SJSA1 (cell line): Measurements from ENCODE around the gene CCL13. TPM values are rescaled to one million over a fixed set of nuclear protein-coding genes. Genes with fewer than 3 reads are reported as not detected.

Experiments
- DNase-seq, 2 experiments: peaks; one replicate each; pipeline ENCODE4 v3.0.0-alpha.2; 2015 to 2020; ENCODE audit warnings: low spot score in 2 of 2, low read depth in 1 of 2
- H3K27ac ChIP-seq: fragments of 250-450 bp; sonication (Bioruptor Pico); 2 replicates; pipeline ENCODE4 v1.5.1; 2020; ENCODE audit warnings: mild to moderate bottlenecking, moderate library complexity
- H3K27me3 ChIP-seq: fragments of 250-450 bp; sonication (Bioruptor Pico); replicated peaks from 2 replicates; pipeline ENCODE4 v1.5.1; 2020; ENCODE audit warnings: mild to moderate bottlenecking, moderate library complexity
- H3K36me3 ChIP-seq: fragments of 250-450 bp; sonication (Bioruptor Pico); 2 replicates; pipeline ENCODE4 v1.5.1; 2020; ENCODE audit warnings: mild to moderate bottlenecking
- H3K4me1 ChIP-seq: fragments of 250-450 bp; sonication (Bioruptor Pico); replicated peaks from 2 replicates; pipeline ENCODE4 v1.6.1; 2021; ENCODE audit warnings: mild to moderate bottlenecking
- H3K4me3 ChIP-seq: fragments of 250-450 bp; sonication (Bioruptor Pico); 2 replicates; pipeline ENCODE4 v1.5.1; 2020; ENCODE audit warnings: mild to moderate bottlenecking
- H3K9me3 ChIP-seq: fragments of 250-450 bp; sonication (Bioruptor Pico); replicated peaks from 2 replicates; pipeline ENCODE4 v1.5.1; 2020; ENCODE audit warnings: mild to moderate bottlenecking
- total RNA-seq: library from RNA; depleted of rRNA; stranded (reverse); fragments of >200 nt; shearing (Covaris generic); gene quantifications from 2 replicates; pipeline ENCODE4 v1.2.3, GENCODE V29; 2014

CCL13 gene
- total RNA-seq, 1 experiment from 2014 or later, result not detected

DNA sequence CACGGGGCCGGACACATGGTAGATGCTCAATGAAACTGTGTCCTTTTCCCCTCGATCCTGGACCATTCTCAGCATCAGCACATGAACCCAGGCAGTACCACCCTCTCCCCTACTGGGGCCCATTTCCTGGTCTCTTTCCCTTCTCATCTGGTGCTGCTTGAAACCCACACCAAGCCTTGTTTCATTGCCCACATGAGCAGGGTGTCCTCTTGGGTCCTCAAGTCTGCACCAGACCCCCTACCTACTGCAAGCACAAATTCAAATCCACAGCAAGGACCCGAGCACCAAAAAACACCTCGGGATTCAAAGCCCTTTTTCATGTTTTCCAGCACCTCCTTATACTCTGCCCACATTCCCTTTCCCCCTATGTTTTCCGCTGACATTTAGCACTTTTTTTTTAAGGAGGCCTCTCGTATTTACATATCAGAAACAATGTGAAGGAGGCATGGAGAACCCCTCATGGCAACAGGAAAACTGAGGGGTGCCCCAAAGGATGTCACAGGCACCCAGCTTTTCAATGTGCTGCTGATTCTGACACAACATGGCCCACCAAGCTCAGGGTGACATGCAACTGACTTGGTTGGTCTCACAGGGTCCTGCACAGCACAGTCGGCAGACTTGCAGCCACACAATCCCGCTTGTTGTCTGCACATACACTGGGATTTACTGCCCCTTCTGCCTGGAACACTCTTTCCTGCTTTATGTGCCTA, 11.4 kb downstream of the CCL13 start:
- Histone ChIP-seq H3K27ac (no peak overlapping the region), H3K9me3 (no peaks in the 10 kb centered on the region), H3K36me3 (no peaks in the 10 kb centered on the region)

GRCh38 chr17:34368196-34368945, 12.1 kb downstream of the CCL13 start:
- Histone ChIP-seq H3K27me3 (no peaks in the 10 kb centered on the region), H3K4me1 (no peaks in the 10 kb centered on the region), H3K4me3 (no peak overlapping the region), H3K36me3 (no peaks in the 10 kb centered on the region), H3K27ac (no peak overlapping the region), H3K9me3 (no peaks in the 10 kb centered on the region)
- DNase-seq, result no peak

More for the DNA sequence above, 11.4 kb downstream of the CCL13 start:
- no peaks in the 10 kb centered on the region for H3K4me1 ChIP-seq
- H3K27me3 ChIP-seq, result no peaks in the 10 kb centered on the region
- no peak overlapping the region for H3K4me3 ChIP-seq
- no peak for DNase-seq

DNA sequence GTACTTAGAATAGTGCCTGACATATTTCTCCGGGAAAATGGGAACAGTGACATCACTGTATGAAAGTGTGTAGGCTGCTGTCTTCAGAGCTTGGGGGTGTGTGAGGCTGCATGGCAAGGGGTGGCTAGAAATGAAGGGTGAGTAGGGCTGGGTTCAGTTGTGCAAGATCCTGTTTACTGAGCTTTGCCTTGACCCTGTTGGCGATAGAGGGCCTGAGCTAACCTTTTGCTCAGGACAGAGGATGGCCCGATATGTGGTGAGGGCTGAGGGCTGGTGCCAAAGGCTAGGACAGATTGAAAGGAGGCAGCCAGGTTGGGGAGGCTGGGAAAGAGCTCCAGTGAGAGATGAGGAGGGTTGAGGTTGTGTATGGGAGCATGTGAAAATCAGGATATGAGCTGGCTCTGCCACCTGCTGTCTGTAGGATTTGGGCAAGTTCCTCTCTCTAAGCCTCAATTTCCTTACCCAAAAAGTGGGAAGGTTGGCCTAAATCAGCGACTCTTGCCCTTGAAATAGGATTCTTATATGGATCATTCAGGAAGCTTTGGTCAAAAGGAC, 12.7 kb downstream of the CCL13 start:
- Histone ChIP-seq H3K4me1 (no peaks in the 10 kb centered on the region), H3K9me3 (no peaks in the 10 kb centered on the region), H3K36me3 (no peaks in the 10 kb centered on the region), H3K27me3 (no peaks in the 10 kb centered on the region), H3K4me3 (no peak overlapping the region), H3K27ac (no peak overlapping the region)
- no peak for DNase-seq

DNA sequence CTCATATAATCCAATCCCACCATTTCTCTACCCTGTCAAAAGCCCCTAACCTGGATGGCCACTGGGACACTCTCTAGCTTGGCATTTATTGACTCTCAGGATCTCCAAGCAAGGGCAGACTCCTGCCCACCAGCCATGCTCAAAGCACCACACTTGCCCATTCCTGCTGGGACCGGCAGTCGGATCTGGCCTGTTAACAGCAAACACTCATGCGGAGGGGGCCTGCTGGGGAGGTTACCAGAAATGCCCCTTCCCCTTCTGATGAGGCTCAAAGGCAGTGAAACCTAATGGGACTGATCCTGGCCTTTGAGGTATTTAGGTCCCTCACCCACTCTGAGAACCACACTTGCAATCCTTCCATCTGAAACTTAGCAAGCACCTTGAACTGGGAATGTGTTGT, 13.3 kb downstream of the CCL13 start:
- Histone ChIP-seq H3K27me3 (no peaks in the 10 kb centered on the region), H3K36me3 (no peaks in the 10 kb centered on the region), H3K9me3 (no peaks in the 10 kb centered on the region), H3K4me1 (no peaks in the 10 kb centered on the region), H3K27ac (no peak overlapping the region), H3K4me3 (no peak overlapping the region)
- DNase-seq, result no peak

DNA sequence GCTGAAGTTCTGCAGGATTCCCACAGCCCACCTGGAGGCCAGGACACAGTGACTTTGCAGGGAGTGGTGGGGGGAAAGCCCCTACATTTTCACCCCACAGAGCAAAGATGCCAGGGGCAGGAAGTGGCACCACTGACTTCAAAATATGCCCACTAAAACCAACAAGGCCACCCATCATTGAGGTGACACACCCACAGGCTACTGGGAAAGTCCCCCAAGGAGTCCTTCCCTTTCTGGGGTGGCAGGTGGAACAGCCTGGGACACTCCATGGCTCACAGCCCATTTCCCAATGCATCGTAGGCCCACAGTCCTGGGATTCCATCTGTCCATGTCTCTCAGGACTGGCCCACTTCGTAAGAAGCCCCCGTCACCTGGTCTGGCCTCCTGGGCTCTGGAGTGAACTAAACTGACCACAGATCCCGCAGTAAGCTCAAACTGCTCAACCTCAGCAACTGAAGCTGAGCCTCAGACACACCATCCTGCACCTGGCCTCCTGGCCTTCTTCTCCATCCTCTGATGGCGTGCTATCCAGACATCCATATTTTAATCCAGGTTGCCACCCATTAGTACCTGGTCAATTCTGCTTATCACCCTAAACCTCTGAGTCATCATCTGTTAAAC, 14.2 kb downstream of the CCL13 start:
- DNase-seq, result no peak
- Histone ChIP-seq H3K27ac (no peak overlapping the region), H3K36me3 (no peaks in the 10 kb centered on the region), H3K4me1 (no peaks in the 10 kb centered on the region), H3K27me3 (no peaks in the 10 kb centered on the region), H3K4me3 (no peak overlapping the region), H3K9me3 (no peaks in the 10 kb centered on the region)

GRCh38 chr17:34370997-34371395, 14.7 kb downstream of the CCL13 start:
- H3K27me3 ChIP-seq, result no peaks in the 10 kb centered on the region
- no peak overlapping the region for H3K27ac ChIP-seq
- H3K4me3 ChIP-seq, result no peak overlapping the region
- DNase-seq, result no peak
- H3K4me1 ChIP-seq, result no peaks in the 10 kb centered on the region
- H3K9me3 ChIP-seq, result no peaks in the 10 kb centered on the region
- no peaks in the 10 kb centered on the region for H3K36me3 ChIP-seq

GRCh38 chr17:34371405-34372100, 15.3 kb downstream of the CCL13 start:
- Histone ChIP-seq H3K9me3 (no peaks in the 10 kb centered on the region), H3K4me1 (no peaks in the 10 kb centered on the region), H3K36me3 (no peaks in the 10 kb centered on the region), H3K27me3 (no peaks in the 10 kb centered on the region), H3K4me3 (no peak overlapping the region), H3K27ac (no peak overlapping the region)
- no peak for DNase-seq

GRCh38 chr17:34374457-34374856, 18.2 kb downstream of the CCL13 start:
- Histone ChIP-seq H3K27me3 (no peaks in the 10 kb centered on the region), H3K36me3 (no peaks in the 10 kb centered on the region), H3K27ac (no peak overlapping the region), H3K4me1 (no peaks in the 10 kb centered on the region), H3K9me3 (no peaks in the 10 kb centered on the region), H3K4me3 (no peak overlapping the region)
- no peak for DNase-seq

- Histone ChIP-seq H3K27me3 (no peaks in the 10 kb centered on the region), H3K9me3 (no peaks in the 10 kb centered on the region), H3K4me1 (no peaks in the 10 kb centered on the region), H3K4me3 (no peak overlapping the region), H3K27ac (no peak overlapping the region), H3K36me3 (no peaks in the 10 kb centered on the region)
- no peak for DNase-seq
Measured at GRCh38 chr17:34375426-34375997, 19.2 kb downstream of the CCL13 start.

- H3K36me3 ChIP-seq, result no peaks in the 10 kb centered on the region
- no peak overlapping the region for H3K27ac ChIP-seq
- H3K4me1 ChIP-seq, result no peaks in the 10 kb centered on the region
- no peaks in the 10 kb centered on the region for H3K9me3 ChIP-seq
- H3K4me3 ChIP-seq, result no peak overlapping the region
- no peaks in the 10 kb centered on the region for H3K27me3 ChIP-seq
- DNase-seq, result no peak
Measured at GRCh38 chr17:34377078-34377823, 21.0 kb downstream of the CCL13 start.

DNA sequence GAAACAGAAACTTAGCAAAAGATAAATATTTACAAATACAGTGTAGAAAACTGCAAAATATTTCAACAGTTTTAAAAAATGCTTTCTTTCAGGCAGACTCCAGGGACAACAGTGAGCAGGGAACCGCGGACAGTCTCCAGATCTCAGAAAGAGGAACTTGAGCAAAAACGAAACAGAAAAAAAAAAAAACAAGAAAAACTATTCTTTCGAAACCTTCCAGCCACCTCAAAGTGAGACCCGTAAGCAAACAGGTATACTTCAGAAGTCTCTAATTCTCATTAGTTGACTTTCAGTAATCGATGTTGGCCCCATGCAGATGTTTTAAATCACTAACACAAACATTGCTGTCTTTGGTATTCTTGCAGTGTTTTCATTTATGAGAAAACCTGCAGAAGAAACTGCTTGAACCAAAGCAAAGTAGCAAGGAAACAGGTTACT, 22.4 kb downstream of the CCL13 start:
- Histone ChIP-seq H3K9me3 (no peaks in the 10 kb centered on the region), H3K4me1 (no peaks in the 10 kb centered on the region), H3K27me3 (no peaks in the 10 kb centered on the region), H3K36me3 (no peaks in the 10 kb centered on the region), H3K4me3 (no peak overlapping the region), H3K27ac (no peak overlapping the region)
- DNase-seq, result no peak

DNA sequence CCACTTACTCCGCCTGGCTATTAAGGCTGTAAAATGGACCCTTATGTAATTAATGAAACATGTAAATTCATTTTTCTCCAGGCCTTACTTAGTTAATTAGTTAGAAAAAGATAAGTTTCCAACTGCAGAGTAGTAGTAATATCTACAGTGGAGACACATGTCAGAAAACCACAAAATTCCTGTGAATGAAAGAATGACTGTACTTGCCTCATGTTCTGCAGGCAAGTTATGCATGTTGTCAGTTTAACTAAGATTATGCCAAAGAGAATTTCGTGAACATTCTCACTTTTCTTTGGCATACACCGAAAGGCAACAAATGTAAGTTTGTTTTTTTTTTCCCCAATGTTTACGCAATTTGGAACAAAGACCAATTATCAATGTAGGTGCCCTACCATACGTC, 23.6 kb downstream of the CCL13 start:
- H3K27ac ChIP-seq, result no peak overlapping the region
- H3K4me1 ChIP-seq, result no peaks in the 10 kb centered on the region
- no peak for DNase-seq
- no peak overlapping the region for H3K4me3 ChIP-seq
- no peaks in the 10 kb centered on the region for H3K27me3 ChIP-seq
- H3K36me3 ChIP-seq, result no peaks in the 10 kb centered on the region
- no peaks in the 10 kb centered on the region for H3K9me3 ChIP-seq
